ENCODE data around the gene FNBP1.

- TF ChIP-seq CTCF (IDR thresholded peaks at IDR 0.05) (no peak), POLR2A (IDR thresholded peaks at IDR 0.05) (no peak)
Measured at GRCh38 chr9:129873563-129874190, 169.3 kb downstream of the FNBP1 start.

Data from lower leg skin (tissue), 3 donors.